Sigmoid colon (tissue), 4 donors: ENCODE data around the gene TOP3B.

ENCODE experiments used
- EP300 ChIP-seq, 4 donors: sonication (generic); formaldehyde crosslinking; IDR thresholded peaks; one replicate each; pipeline ENCODE4 v1.6.1; 2017; ENCODE audit warnings: antibody characterized with exemption in 4 of 4
- POLR2AphosphoS5 ChIP-seq, 4 donors: sonication (generic); formaldehyde crosslinking; IDR thresholded peaks; one replicate each; pipeline ENCODE4 v1.6.1; 2017; ENCODE audit warnings: antibody characterized with exemption in 4 of 4
- TF ChIP-seq, protein P1 (sequence below), 4 experiments: fragments of 450-650 bp in 3 of 4; fragments of 200-600 bp in 1 of 4; IDR thresholded peaks; one replicate each; pipeline ENCODE4 v1.5.1; 2016 to 2019; ENCODE audit warnings: antibody characterized with exemption in 4 of 4, mild to moderate bottlenecking in 3 of 4, moderate library complexity in 2 of 4

DNA sequence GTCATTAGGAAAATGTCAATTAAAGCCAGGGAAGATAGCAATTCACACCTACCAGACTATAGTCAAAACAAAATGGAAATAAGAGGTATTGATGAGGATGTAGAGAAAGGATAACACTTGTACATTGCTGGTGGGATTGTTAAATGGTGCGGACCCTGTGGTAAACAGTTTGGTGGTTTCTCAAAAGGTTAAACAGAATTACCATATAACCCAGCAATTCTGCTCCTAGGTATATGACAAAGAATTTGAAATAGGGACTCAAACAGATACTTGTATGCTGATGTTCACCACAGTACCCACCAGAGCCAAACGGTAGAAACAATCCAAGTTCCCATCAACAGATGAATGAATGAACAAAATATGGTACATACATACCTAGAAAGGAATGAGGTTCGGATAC lies 33.0 kb upstream of the TOP3B start:
- TF ChIP-seq, protein P1, sequence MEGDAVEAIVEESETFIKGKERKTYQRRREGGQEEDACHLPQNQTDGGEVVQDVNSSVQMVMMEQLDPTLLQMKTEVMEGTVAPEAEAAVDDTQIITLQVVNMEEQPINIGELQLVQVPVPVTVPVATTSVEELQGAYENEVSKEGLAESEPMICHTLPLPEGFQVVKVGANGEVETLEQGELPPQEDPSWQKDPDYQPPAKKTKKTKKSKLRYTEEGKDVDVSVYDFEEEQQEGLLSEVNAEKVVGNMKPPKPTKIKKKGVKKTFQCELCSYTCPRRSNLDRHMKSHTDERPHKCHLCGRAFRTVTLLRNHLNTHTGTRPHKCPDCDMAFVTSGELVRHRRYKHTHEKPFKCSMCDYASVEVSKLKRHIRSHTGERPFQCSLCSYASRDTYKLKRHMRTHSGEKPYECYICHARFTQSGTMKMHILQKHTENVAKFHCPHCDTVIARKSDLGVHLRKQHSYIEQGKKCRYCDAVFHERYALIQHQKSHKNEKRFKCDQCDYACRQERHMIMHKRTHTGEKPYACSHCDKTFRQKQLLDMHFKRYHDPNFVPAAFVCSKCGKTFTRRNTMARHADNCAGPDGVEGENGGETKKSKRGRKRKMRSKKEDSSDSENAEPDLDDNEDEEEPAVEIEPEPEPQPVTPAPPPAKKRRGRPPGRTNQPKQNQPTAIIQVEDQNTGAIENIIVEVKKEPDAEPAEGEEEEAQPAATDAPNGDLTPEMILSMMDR (IDR thresholded peaks at IDR 0.05), result no peak
- no peak for TF ChIP-seq POLR2AphosphoS5 (IDR thresholded peaks at IDR 0.05)
- no peak for TF ChIP-seq EP300 (IDR thresholded peaks at IDR 0.05)
